HG03520 (cell line): Measurements from ENCODE around the gene FTL.

Source experiments
- ATAC-seq: cut with Tn5 transposase; IDR thresholded peaks from one replicate; pipeline ENCODE4 v1.9.1; 2021; ENCODE audit warnings: mild to moderate bottlenecking, moderate library complexity; ENCODE audit not compliant: unreplicated experiment

FTL gene

DNA sequence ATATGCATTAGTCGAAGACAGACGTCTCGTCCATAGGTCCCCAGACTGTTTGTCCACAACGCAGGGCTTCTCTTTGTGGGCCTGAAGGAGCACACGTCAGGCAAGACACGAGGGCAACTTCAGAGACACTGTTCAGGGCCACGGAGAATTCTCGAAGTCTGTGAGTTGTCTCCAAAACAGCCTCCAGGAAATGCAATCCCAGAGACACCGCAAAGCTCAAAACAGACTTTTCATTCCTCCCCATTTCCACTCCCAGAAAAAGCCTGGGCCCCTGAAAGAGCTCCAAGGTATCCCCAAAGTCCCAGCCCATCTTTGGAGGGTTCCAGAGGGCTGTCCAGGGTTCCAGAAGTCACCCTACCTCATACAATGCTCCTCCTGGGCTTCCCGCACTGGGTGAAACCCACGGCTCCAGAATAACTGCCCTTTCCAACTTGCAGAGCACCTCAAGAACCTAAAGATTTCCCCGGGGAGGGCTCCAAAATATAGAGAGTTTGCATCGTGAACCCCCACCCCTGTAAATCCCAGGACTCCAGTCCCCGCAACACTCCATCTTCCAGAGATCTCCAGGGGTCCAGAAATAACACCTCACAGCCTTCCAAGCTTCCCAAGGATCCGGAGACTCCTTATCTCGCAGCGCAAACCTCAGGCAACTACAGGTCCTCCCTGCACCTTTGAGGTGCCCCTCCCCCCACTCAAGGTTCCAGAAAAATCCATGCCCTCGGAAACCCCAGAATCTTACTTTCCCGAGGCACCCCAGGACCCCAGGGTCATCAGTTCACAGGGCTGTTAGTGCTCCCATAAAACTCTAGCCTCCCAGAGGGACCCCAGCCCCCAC, 687 bp upstream of the FTL start:
- no peak for ATAC-seq

- ATAC-seq = peak; percentile 20
These were observed 864 bp downstream of the FTL start for GRCh38 chr19:48965806-48966540.

DNA sequence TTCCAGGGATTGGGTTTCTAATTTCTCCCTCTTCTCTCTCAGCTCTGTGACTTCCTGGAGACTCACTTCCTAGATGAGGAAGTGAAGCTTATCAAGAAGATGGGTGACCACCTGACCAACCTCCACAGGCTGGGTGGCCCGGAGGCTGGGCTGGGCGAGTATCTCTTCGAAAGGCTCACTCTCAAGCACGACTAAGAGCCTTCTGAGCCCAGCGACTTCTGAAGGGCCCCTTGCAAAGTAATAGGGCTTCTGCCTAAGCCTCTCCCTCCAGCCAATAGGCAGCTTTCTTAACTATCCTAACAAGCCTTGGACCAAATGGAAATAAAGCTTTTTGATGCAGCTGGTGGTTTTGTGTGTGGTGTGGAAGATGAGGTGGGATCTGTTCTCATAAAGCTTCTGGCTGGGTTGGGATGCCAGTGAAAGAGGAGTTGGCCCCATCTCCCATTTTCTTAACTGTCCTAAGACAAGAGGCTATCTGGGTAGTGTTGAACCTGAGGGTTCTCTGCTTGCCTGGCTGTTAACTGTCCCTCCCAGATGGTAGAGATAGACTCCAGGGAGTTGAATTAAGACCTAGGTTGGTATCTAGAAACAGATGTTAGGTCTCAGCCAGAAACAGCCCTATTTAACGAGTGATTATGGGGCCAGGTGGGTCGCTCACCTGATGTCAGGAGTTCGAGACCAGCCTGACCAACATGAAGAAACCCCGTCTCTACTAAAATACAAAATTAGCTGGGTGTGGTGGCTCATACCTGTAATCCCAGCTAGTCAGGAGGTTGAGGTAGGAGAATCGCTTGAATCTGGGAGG, 1.6 kb downstream of the FTL start:
- no peak for ATAC-seq

GRCh38 chr19:48967346-48968178, 2.5 kb downstream of the FTL start:
- no peak for ATAC-seq

DNA sequence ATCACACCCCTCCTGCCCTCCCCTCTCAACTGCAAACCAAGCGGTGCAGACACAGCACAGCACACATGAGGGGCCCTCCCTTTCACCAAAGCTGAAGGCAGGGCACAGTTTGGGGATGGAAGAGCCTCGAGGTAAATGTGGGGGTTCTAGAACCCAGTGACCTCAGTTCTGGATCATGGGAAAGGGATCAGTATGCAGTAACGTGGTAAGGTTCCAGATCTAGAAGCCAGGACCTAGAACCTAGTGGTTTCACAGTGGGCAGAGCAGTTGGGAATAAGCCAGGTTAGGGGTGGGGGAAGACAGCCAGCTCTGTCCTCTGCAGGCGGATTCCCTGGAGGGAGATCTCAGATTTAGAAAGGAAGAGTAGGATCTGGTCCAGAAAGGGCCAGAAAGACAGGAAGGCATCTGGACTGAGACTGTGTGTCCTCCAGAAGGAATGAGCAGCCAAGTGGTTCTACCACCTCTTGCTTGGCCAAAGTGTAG, 3.1 kb downstream of the FTL start:
- ATAC-seq = no peak

- no peak for ATAC-seq
These were observed 3.7 kb downstream of the FTL start for GRCh38 chr19:48968813-48969218.

- no peak for ATAC-seq
These were observed 4.4 kb downstream of the FTL start for GRCh38 chr19:48969276-48970138.

GRCh38 chr19:48970139-48970766, 5.1 kb downstream of the FTL start:
- no peak for ATAC-seq

DNA sequence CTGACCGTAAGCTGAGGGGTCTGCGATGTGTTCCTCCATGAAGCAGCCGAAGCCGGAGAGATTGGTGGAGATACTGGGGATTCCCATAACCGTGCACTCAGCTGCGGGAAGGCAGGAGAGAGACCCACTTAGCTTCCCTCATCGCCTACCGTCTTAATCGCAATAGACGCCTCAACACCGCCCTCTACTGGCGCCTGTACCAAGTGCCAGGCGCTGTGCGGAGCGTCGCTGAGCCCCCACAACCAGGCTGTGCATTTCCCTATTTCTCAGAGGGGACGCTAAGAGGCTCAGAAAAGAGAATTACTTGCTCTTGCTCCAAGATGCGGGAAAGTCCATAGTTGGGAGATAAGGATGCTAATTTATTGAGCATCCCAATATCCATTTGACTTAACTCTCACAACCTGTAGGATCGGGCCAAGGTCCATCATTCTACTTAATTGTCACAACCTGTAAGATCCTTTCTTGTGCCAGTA, 5.8 kb downstream of the FTL start:
- ATAC-seq = no peak

GRCh38 chr19:48975947-48976847, 11.1 kb downstream of the FTL start:
- ATAC-seq = no peak

DNA sequence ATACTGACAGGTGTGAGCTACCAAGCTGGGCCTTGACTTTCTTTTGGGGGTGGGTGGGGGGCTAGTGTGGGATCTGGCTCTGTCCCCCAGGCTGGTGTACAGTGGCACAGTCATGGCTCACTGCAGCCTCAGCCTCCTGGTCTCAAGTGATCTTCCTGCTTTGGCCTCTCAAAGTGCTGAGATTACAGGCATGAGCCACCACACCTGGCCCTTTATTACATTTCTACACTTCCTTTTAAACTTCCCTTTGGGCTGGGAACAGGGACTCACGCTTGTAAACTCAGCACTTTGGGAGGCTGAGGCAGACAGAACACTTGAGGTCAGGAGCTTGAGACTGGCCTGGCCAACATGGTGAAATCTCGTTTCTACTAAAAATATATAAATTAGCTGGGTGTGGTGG, 12.0 kb downstream of the FTL start:
- no peak for ATAC-seq

DNA sequence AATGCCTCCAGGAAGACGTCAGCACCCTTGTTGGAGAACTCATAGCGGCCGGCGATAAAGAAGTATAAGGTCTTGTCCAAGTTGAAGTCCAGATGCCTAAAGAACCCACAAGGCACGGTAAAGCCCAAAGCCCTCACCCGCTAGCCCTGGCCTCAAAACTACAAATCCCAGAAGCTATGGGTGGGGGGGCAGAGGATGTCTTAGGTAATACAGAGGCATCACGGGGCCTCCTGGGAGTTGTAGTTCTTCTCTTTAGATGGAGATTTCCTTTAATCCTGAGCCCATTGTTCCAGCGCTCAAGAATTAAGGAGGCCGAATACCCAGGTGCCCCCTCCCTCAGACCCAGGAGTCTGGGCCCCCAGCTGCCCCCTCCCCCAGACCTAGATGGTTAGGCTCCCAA, 17.2 kb downstream of the FTL start:
- ATAC-seq = no peak

GRCh38 chr19:48985711-48986110, 20.6 kb downstream of the FTL start:
- no peak for ATAC-seq

DNA sequence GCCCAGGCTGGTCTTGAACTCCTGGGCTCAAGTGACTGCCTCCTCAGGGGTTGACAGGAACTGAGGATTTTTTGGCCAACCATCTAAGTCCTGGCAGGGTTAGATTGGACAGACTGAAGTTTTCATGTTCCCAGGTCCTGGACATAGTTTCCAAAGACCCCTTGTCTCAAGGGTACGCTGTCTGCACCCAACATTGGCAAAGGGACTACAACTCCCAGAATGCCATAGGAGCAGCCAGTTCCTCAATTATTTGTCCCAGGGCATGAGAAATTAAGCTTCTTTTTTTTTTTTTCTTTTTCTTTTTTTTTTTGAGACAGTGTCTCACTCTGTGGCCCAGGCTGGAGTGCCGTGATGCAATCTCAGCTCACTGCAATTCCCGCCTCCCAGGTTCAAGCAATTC, 21.1 kb downstream of the FTL start:
- ATAC-seq = no peak

DNA sequence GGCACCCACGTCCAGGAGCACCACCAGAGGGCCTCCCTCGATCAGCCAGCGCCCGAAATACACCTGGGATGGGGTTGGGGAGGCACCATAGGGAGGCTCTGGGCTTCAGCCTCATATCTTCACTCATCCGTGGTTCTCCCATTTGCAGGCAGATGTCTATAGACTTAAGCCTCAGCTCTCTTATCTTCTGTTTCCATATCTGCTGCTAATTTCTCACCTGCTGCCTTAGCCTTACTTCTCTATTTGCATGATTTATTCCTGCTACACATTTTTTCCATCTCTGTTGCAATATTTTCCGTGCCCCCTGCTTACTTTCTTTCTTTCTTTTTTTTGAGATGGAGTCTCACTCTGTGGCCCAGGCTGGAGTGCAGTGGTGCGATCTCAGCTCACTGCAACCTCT, 22.2 kb downstream of the FTL start:
- no peak for ATAC-seq

DNA sequence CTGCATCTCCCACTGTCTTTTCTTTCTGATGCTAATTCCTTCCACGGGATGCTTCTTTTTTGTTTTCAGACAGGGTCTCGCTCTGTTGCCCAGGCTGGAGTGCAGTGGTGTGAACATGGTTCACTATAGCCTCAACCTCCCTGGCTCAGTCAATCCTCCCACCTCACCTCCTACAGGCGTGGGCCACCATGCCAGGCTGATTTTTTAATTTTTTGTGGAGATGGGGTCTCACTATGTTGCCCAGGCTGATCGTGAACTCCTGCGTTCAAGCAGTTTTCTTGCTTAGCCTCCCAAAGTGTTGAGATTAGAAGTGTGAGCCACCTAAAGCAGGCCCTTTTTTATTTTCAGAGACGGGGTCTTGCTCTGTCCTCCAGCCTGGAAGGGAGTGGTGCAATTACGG, 23.2 kb downstream of the FTL start:
- no peak for ATAC-seq

DNA sequence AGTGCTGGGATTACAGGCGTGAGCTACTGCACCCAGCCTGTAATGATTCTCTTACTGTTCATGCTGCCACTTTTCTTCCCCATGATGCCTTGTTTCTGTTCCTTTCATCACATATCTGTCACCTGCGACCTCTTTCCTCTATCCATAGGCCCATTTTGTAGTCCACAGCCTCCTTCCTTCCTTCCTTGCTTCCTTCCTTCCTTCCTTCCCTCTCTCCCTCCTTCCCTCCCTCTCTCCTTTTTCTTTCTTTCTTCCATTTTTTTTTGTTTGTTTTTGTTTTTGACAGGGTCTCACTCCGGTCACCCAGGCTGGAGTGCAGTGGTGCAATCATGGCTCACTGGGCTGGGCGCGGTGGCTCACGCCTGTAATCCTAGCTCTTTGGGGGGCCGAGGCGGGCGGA, 23.8 kb downstream of the FTL start:
- ATAC-seq = no peak

DNA sequence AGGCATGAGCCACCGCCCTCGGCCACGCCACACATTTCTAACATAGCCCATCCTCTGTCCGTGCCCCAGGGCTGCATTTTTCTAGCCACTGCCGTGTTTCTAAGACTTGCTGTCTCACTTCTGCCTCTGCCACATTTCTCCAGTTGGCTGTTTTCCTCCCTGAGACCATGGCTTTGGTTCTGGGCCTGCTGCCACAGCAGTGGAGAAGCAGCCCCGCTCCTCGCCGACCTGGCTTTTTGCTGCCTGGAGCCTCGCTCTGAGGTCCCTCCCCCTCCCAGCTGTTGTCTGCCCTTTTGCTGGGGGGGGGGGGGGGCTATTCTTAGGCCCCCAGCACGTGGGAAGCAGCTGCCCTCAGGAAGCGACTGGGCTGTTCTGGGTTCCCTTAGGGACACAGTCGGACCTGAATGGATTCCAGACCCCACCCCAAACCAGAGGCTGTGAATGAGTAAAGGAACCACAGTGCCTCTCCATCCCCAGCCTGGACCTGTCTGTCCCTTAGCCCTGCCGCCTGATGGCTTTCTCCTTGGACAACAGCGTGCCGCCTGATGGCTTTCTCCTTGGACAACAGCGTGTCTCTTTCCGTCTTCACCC, 24.7 kb downstream of the FTL start:
- ATAC-seq = no peak
